ENCODE measurements around the gene MBP.

The MBP gene

DNA sequence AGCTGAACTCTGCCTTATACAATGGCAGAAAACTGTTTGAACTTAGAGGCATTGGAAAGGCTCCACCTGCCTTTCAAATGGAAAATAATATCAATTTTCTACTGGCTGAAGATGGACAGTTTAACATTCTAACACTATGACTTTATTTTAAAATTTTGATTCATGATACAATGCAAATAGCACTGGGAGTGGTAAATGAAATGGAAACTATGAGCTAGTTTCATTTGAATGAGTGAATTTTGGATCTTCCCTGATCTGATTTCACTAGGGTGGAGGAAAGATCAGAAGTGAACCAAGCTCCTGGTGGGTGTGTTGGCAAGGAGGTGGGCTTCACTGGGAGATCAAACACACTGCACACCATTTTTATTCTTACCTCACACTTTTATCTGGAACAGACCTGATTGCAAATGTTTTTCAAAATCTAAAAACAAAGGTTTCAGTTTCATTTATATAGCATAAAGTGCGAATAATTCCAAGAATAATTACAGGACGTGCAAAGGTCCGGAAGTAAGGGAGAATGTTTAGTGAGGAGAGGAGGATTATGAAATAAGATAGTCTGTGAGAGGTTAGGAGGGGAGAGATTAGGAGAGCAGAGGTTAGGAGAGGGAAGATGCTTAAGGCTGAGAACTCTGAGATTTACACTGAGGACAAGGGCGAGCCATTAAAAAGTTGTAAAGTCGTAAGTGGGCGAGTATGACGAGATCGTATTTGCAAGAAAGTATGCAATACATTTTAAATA lies 18.6 kb upstream of the MBP start:
- TF ChIP-seq MAX (IDR thresholded peaks at IDR 0.05; ENCODE audit: low read depth, low read length) (no peak), POLR2A (IDR thresholded peaks at IDR 0.05; ENCODE audit: extremely low read depth, insufficient read length) (no peak), MYC (IDR thresholded peaks at IDR 0.05; ENCODE audit: low read depth, low read length) (no peak)
- TF ChIP-seq, protein P1, sequence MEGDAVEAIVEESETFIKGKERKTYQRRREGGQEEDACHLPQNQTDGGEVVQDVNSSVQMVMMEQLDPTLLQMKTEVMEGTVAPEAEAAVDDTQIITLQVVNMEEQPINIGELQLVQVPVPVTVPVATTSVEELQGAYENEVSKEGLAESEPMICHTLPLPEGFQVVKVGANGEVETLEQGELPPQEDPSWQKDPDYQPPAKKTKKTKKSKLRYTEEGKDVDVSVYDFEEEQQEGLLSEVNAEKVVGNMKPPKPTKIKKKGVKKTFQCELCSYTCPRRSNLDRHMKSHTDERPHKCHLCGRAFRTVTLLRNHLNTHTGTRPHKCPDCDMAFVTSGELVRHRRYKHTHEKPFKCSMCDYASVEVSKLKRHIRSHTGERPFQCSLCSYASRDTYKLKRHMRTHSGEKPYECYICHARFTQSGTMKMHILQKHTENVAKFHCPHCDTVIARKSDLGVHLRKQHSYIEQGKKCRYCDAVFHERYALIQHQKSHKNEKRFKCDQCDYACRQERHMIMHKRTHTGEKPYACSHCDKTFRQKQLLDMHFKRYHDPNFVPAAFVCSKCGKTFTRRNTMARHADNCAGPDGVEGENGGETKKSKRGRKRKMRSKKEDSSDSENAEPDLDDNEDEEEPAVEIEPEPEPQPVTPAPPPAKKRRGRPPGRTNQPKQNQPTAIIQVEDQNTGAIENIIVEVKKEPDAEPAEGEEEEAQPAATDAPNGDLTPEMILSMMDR (IDR thresholded peaks at IDR 0.05; ENCODE audit: low read depth, low read length) = no peak
- DNase-seq (ENCODE audit: low read depth) = no peak
- no peak overlapping the region for H3K4me3 ChIP-seq (ENCODE audit: low read depth, low read length)

GRCh38 chr18:77150588-77150987 lies 18.0 kb upstream of the MBP start:
- H3K4me3 ChIP-seq (ENCODE audit: low read depth, low read length) = no peak overlapping the region
- DNase-seq (ENCODE audit: low read depth) = no peak
- TF ChIP-seq, protein P1 (IDR thresholded peaks at IDR 0.05; ENCODE audit: low read depth, low read length) = no peak
- TF ChIP-seq POLR2A (IDR thresholded peaks at IDR 0.05; ENCODE audit: extremely low read depth, insufficient read length) = no peak
- TF ChIP-seq MYC (IDR thresholded peaks at IDR 0.05; ENCODE audit: low read depth, low read length) = no peak
- TF ChIP-seq MAX (IDR thresholded peaks at IDR 0.05; ENCODE audit: low read depth, low read length) = no peak

- DNase-seq (ENCODE audit: low read depth) = no peak
- TF ChIP-seq, protein P1 (IDR thresholded peaks at IDR 0.05; ENCODE audit: low read depth, low read length) = no peak
- TF ChIP-seq POLR2A (IDR thresholded peaks at IDR 0.05; ENCODE audit: extremely low read depth, insufficient read length) (no peak), MYC (IDR thresholded peaks at IDR 0.05; ENCODE audit: low read depth, low read length) (no peak), MAX (IDR thresholded peaks at IDR 0.05; ENCODE audit: low read depth, low read length) (no peak)
- H3K4me3 ChIP-seq (ENCODE audit: low read depth, low read length) = no peak overlapping the region
Measured at GRCh38 chr18:77148289-77148688, 15.7 kb upstream of the MBP start.

GRCh38 chr18:77147418-77147852 lies 14.9 kb upstream of the MBP start:
- peak; percentile 77 for DNase-seq (ENCODE audit: low read depth)
- H3K4me3 ChIP-seq (ENCODE audit: low read depth, low read length) = no peak overlapping the region
- TF ChIP-seq MAX (IDR thresholded peaks at IDR 0.05; ENCODE audit: low read depth, low read length) (no peak), MYC (IDR thresholded peaks at IDR 0.05; ENCODE audit: low read depth, low read length) (no peak), POLR2A (IDR thresholded peaks at IDR 0.05; ENCODE audit: extremely low read depth, insufficient read length) (no peak)
- TF ChIP-seq, protein P1 (IDR thresholded peaks at IDR 0.05; ENCODE audit: low read depth, low read length) = no peak

- no peak overlapping the region for H3K4me3 ChIP-seq (ENCODE audit: low read depth, low read length)
- TF ChIP-seq MAX (IDR thresholded peaks at IDR 0.05; ENCODE audit: low read depth, low read length) (no peak), MYC (IDR thresholded peaks at IDR 0.05; ENCODE audit: low read depth, low read length) (no peak), POLR2A (IDR thresholded peaks at IDR 0.05; ENCODE audit: extremely low read depth, insufficient read length) (no peak)
- TF ChIP-seq, protein P1 (IDR thresholded peaks at IDR 0.05; ENCODE audit: low read depth, low read length) = no peak
- DNase-seq (ENCODE audit: low read depth) = no peak
Measured at GRCh38 chr18:77146249-77147080, 13.9 kb upstream of the MBP start.
